Muscle of leg (tissue), 11 donors: ENCODE measurements around the gene MGLL. TPM values are rescaled to one million over a fixed set of nuclear protein-coding genes. Genes with fewer than 3 reads are reported as not detected.

Experiments used
- DNase-seq: peaks from one replicate; pipeline ENCODE4 v3.0.0; 2013
- H3K27ac ChIP-seq: one replicate; pipeline ENCODE4 v1.5.1; 2013; ENCODE audit warnings: mild to moderate bottlenecking, low read length, control low read depth
- H3K27me3 ChIP-seq: one replicate; pipeline ENCODE4 v1.6.1; 2013; ENCODE audit warnings: low read length; ENCODE audit not compliant: control insufficient read depth, insufficient read depth
- H3K36me3 ChIP-seq: one replicate; pipeline ENCODE4 v1.6.1; 2013; ENCODE audit warnings: low read length; ENCODE audit not compliant: control insufficient read depth, insufficient read depth
- H3K4me1 ChIP-seq: one replicate; pipeline ENCODE4 v1.6.1; 2013; ENCODE audit warnings: low read length; ENCODE audit not compliant: control insufficient read depth, insufficient read depth
- H3K4me3 ChIP-seq: one replicate; pipeline ENCODE4 v1.5.1; 2013; ENCODE audit warnings: low read length, control low read depth
- H3K9me3 ChIP-seq: replicated peaks from 2 replicates; pipeline ENCODE4 v1.6.1; 2013; ENCODE audit warnings: low read depth, low read length; ENCODE audit not compliant: control insufficient read depth
- WGBS: methylation state at CpG from one replicate; pipeline ENCODE4 v1.1.5; 2013; ENCODE audit warnings: missing lambda C conversion rate; ENCODE audit not compliant: insufficient coverage; 5-methylcytosine and 5-hydroxymethylcytosine counted together
- polyA plus RNA-seq, 8 donors: library from polyadenylated mRNA; unstranded; fragments of 120-200 nt; gene quantifications; one replicate each; pipeline versions ENCODE4 v1.2.1 to v1.2.3, GENCODE V29; 2013; ENCODE audit warnings: inconsistent platforms in 1 of 8, low replicate concordance in 1 of 8; ENCODE audit not compliant: insufficient read length in 8 of 8, insufficient read depth in 1 of 8
- total RNA-seq: library from RNA; stranded (reverse); fragments of 120-200 nt; gene quantifications from one replicate; pipeline ENCODE4 v1.2.4, GENCODE V29; 2013

MGLL gene
- total and polyA plus RNA-seq, 9 donors, result 18.1 to 25.7 (median 22.3) TPM

DNA sequence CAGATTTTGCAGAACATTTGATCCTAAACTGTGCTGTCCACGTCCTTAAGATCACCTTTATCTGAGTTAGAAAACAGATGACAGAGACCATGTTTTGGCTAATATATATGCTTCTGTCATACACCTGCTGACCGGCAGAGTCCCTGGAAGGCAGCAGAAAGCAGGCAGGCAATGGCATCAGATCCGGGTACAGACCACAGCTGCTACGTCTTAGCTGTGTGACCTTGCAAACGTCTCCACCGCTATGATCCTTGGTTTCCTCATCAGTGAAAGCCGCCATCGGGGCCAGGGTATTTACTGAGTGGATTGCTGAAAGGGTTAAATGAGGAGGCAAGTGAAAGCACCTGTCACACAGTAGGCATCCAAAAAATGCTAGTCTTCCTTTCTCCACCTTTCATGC is 77.4 kb downstream of the MGLL start:
- no peaks in the 10 kb centered on the region for H3K9me3 ChIP-seq
- H3K27ac ChIP-seq, result peak overlapping the region; percentile 77
- no peaks in the 10 kb centered on the region for H3K36me3 ChIP-seq
- 72% methylated on average over 7 of the region's 8 CpGs for WGBS
- no peak overlapping the region for H3K4me3 ChIP-seq
- H3K4me1 ChIP-seq, result peaks cover 71% of the 10 kb centered on the region
- peak; percentile 23 for DNase-seq
- H3K27me3 ChIP-seq, result no peaks in the 10 kb centered on the region

GRCh38 chr3:127744253-127744815 is 78.0 kb downstream of the MGLL start:
- peaks cover 70% of the 10 kb centered on the region for H3K4me1 ChIP-seq
- DNase-seq, result peak; percentile 65
- H3K27me3 ChIP-seq, result no peaks in the 10 kb centered on the region
- 55% methylated on average over 8 of the region's 11 CpGs for WGBS
- H3K27ac ChIP-seq, result peak overlapping the region; percentile 77
- H3K36me3 ChIP-seq, result no peaks in the 10 kb centered on the region
- no peaks in the 10 kb centered on the region for H3K9me3 ChIP-seq
- H3K4me3 ChIP-seq, result no peak overlapping the region

DNA sequence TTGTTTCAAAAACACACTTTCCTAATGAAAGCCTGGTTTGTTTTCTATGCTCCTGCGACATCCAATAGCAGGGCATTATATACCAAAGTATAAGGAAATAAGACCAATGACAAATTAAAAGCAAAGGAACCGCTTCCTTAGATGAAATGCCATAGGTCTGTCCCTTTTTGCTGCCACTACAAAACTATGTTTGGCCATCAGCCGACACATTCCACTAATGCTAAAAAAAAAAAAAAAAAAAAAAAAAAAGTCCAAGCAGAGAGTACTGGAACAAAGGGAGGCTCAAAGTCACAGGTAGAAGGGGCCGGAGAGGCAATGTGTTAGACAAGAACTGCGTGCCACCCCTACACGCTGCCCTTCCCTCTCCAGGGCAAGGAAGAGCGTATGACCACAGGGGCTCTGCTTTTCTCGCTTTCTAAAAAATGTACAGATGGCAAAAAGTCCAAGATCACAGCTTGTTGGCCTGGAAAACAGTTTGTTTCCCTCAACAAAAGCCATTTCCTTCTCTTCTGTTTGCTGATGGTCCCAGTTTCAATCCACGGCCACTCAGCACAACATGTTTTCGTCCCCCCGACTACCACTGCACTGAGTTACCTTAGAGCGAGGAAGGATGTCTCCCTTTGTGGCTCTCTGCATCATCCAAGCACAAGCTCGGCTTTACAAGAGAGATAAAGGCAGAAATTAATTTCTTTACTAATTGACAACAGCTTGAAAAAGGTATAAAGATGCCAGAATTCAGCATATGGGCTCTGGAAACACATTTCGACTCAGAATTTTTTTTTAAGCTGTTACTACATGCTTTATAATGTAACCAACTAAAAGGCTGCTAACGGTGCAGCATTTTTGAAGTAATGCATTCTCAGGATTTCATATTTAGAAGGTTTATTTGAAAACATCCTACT is 78.7 kb downstream of the MGLL start:
- Histone ChIP-seq H3K4me1 (peaks cover 67% of the 10 kb centered on the region), H3K9me3 (no peaks in the 10 kb centered on the region), H3K4me3 (no peak overlapping the region), H3K36me3 (no peaks in the 10 kb centered on the region), H3K27me3 (no peaks in the 10 kb centered on the region), H3K27ac (peak overlapping the region; percentile 77)
- 48% methylated on average over 4 of the region's 15 CpGs for WGBS
- DNase-seq, result peak; percentile 58

DNA sequence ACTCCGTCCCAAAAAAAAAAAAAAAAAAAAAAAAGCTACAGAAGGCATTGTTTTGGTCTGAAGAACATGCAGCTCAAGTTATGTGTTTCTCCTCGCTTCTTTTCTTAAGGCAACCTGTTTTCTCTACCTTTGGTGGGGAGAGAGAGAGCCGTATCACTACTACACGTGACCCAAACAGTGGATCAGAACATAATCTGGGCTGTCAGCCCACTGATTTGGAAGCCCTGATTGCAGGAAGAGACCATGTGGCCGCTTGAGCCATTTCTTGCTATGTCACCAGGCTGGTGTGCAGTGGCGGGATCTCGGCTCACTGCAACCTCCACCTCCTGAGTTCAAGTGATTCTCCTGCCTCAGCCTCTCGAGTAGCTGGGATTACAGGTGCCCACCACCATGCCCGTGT is 79.7 kb downstream of the MGLL start:
- H3K4me3 ChIP-seq, result no peak overlapping the region
- no peaks in the 10 kb centered on the region for H3K36me3 ChIP-seq
- H3K27ac ChIP-seq, result no peak overlapping the region
- H3K9me3 ChIP-seq, result no peaks in the 10 kb centered on the region
- H3K27me3 ChIP-seq, result no peaks in the 10 kb centered on the region
- DNase-seq, result no peak
- WGBS, result 92% methylated on average over 4 of the region's 9 CpGs
- H3K4me1 ChIP-seq, result peaks cover 60% of the 10 kb centered on the region

DNA sequence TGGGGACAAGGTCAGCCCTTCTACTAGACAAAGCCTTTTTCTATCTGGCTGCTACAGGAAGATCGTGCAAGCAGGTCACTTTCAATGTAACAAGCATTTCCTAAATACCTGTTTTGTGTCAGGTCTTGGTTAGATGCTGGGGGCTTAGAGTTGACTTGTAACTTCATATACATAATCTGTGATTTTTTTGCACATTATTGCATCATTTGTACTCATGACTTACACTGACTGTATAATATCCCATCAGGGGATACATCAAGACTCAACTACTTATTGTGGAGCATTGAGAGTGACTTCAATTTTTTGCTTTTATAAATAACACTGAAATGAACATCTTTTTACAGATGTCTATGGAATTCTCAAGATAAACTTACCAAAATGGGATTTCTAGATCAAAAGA is 80.6 kb downstream of the MGLL start:
- no CpG with 5 or more reads among the region's 1 CpG for WGBS

GRCh38 chr3:127741246-127741645 is 81.1 kb downstream of the MGLL start:
- no peaks in the 10 kb centered on the region for H3K9me3 ChIP-seq
- no peak overlapping the region for H3K4me3 ChIP-seq
- H3K27me3 ChIP-seq, result no peaks in the 10 kb centered on the region
- no peak for DNase-seq
- no peaks in the 10 kb centered on the region for H3K36me3 ChIP-seq
- no peak overlapping the region for H3K27ac ChIP-seq
- H3K4me1 ChIP-seq, result peaks cover 56% of the 10 kb centered on the region
- 93% methylated on average over 4 of the region's 8 CpGs for WGBS

More for the DNA sequence above, 80.6 kb downstream of the MGLL start:
- no peak overlapping the region for H3K4me3 ChIP-seq
- H3K27ac ChIP-seq, result no peak overlapping the region
- no peak for DNase-seq
- H3K4me1 ChIP-seq, result peaks cover 57% of the 10 kb centered on the region
- no peaks in the 10 kb centered on the region for H3K36me3 ChIP-seq
- H3K9me3 ChIP-seq, result no peaks in the 10 kb centered on the region
- H3K27me3 ChIP-seq, result no peaks in the 10 kb centered on the region

GRCh38 chr3:127740136-127740915 is 82.0 kb downstream of the MGLL start:
- H3K27me3 ChIP-seq, result no peaks in the 10 kb centered on the region
- H3K4me1 ChIP-seq, result peaks cover 52% of the 10 kb centered on the region
- H3K9me3 ChIP-seq, result no peaks in the 10 kb centered on the region
- H3K27ac ChIP-seq, result no peak overlapping the region
- DNase-seq, result peak; percentile 23
- no peak overlapping the region for H3K4me3 ChIP-seq
- no peaks in the 10 kb centered on the region for H3K36me3 ChIP-seq
- 77% methylated on average over 15 of the region's 20 CpGs for WGBS

GRCh38 chr3:127739347-127740135 is 82.8 kb downstream of the MGLL start:
- WGBS, result 91% methylated on average over 8 of the region's 12 CpGs
- H3K4me3 ChIP-seq, result no peak overlapping the region
- peaks cover 52% of the 10 kb centered on the region for H3K4me1 ChIP-seq
- H3K27me3 ChIP-seq, result no peaks in the 10 kb centered on the region
- H3K27ac ChIP-seq, result no peak overlapping the region
- no peak for DNase-seq
- no peaks in the 10 kb centered on the region for H3K9me3 ChIP-seq
- H3K36me3 ChIP-seq, result no peaks in the 10 kb centered on the region

- WGBS, result 78% methylated on average over 2 of the region's 8 CpGs
- H3K36me3 ChIP-seq, result no peaks in the 10 kb centered on the region
- H3K4me1 ChIP-seq, result peaks cover 53% of the 10 kb centered on the region
- DNase-seq, result peak; percentile 47
- no peak overlapping the region for H3K4me3 ChIP-seq
- no peaks in the 10 kb centered on the region for H3K9me3 ChIP-seq
- peak overlapping the region; percentile 29 for H3K27ac ChIP-seq
- no peaks in the 10 kb centered on the region for H3K27me3 ChIP-seq
These were observed 84.0 kb downstream of the MGLL start for GRCh38 chr3:127738192-127738840.
